ENCODE measurements around the gene ENDOU.

The ENDOU gene

DNA sequence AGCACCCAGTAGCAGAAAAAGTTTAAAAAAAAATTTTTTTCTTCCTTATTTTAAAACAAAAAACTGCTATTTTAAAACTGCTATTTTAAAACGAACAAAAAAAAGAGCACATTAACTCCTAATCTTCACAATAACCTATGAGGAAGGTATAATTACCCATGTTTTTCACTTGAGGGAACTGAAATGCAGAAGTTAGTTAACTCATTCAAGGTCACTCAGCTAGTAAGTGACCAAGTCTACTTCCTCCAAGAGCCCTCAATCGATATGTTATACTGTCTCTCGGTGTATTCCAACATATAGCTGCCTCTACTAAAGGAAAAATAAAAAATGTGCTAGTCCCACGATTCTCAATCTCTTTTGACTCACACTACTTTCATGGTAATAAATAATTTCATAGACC is 27.2 kb downstream of the ENDOU start:
- no peaks in the 10 kb centered on the region for H3K9me3 ChIP-seq (ENCODE audit: insufficient read depth, low read length, severe bottlenecking)
- no peak overlapping the region for H3K4me3 ChIP-seq (ENCODE audit: low read depth in 1 of 2, low read length in 2 of 2)
- peaks cover 4% of the 10 kb centered on the region; the same call in 1 of the 2 replicates for H3K4me1 ChIP-seq (ENCODE audit: insufficient read depth, low read length)
- H3K4me2 ChIP-seq (ENCODE audit: insufficient read depth, low read length): no peak overlapping the region
- no peak overlapping the region for H2AFZ ChIP-seq (ENCODE audit: low read depth, low read length)
- no peaks in the 10 kb centered on the region for H3K27me3 ChIP-seq (ENCODE audit: insufficient read depth, low read length, poor library complexity)
- no peaks in the 10 kb centered on the region for H4K20me1 ChIP-seq (ENCODE audit: insufficient read depth, low read length)
- H3K36me3 ChIP-seq (ENCODE audit: insufficient read depth, low read length): peaks cover 67% of the 10 kb centered on the region
- DNase-seq (no peak), ATAC-seq (ENCODE audit: insufficient read depth, low read depth) (no peak)
- peaks cover 31% of the 10 kb centered on the region for H3K79me2 ChIP-seq (ENCODE audit: insufficient read depth, low read length)
- TF ChIP-seq, protein P1, sequence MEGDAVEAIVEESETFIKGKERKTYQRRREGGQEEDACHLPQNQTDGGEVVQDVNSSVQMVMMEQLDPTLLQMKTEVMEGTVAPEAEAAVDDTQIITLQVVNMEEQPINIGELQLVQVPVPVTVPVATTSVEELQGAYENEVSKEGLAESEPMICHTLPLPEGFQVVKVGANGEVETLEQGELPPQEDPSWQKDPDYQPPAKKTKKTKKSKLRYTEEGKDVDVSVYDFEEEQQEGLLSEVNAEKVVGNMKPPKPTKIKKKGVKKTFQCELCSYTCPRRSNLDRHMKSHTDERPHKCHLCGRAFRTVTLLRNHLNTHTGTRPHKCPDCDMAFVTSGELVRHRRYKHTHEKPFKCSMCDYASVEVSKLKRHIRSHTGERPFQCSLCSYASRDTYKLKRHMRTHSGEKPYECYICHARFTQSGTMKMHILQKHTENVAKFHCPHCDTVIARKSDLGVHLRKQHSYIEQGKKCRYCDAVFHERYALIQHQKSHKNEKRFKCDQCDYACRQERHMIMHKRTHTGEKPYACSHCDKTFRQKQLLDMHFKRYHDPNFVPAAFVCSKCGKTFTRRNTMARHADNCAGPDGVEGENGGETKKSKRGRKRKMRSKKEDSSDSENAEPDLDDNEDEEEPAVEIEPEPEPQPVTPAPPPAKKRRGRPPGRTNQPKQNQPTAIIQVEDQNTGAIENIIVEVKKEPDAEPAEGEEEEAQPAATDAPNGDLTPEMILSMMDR (IDR thresholded peaks at IDR 0.05; ENCODE audit: borderline replicate concordance, extremely low read depth, low read length, poor library complexity, severe bottlenecking): no peak
- no peak for TF ChIP-seq EZH2 (IDR thresholded peaks at IDR 0.05; ENCODE audit: borderline replicate concordance, low read depth, low read length, severe bottlenecking)
- H3K9ac ChIP-seq (ENCODE audit: low read depth, low read length): no peak overlapping the region
- H3K27ac ChIP-seq (ENCODE audit: low read length): no peak overlapping the region

DNA sequence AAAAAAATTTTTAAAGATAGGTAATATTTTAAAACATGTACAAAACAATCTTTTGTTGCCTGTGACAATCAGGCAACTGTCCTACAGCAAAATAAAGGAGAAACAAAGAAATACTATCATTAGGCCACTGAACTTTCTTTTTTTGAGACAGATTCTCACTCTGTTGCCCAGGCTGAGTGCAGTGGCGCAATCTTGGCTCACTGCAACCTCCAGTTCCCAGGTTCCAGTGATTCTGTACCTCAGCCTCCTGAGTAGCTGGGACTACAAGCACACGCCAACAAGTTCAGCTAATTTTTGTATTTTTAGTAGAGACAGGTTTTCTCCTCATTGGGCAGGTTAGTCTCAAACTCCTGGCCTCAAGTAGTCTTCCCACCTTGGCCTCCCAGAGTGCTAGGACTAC is 36.1 kb downstream of the ENDOU start:
- Histone ChIP-seq H2AFZ (ENCODE audit: low read depth, low read length) (no peak overlapping the region), H4K20me1 (ENCODE audit: insufficient read depth, low read length) (no peaks in the 10 kb centered on the region; the same call in 1 of the 2 replicates), H3K27me3 (ENCODE audit: insufficient read depth, low read length, poor library complexity) (no peaks in the 10 kb centered on the region), H3K9me3 (ENCODE audit: insufficient read depth, low read length, severe bottlenecking) (no peaks in the 10 kb centered on the region), H3K27ac (ENCODE audit: low read length) (no peak overlapping the region), H3K4me1 (ENCODE audit: insufficient read depth, low read length) (no peaks in the 10 kb centered on the region), H3K4me3 (ENCODE audit: low read depth in 1 of 2, low read length in 2 of 2) (no peak overlapping the region), H3K36me3 (ENCODE audit: insufficient read depth, low read length) (peaks cover 73% of the 10 kb centered on the region), H3K4me2 (ENCODE audit: insufficient read depth, low read length) (no peak overlapping the region), H3K79me2 (ENCODE audit: insufficient read depth, low read length) (no peaks in the 10 kb centered on the region), H3K9ac (ENCODE audit: low read depth, low read length) (no peak overlapping the region)
- DNase-seq (no peak), ATAC-seq (ENCODE audit: insufficient read depth, low read depth) (no peak)
- TF ChIP-seq EZH2 (IDR thresholded peaks at IDR 0.05; ENCODE audit: borderline replicate concordance, low read depth, low read length, severe bottlenecking): no peak

DNA sequence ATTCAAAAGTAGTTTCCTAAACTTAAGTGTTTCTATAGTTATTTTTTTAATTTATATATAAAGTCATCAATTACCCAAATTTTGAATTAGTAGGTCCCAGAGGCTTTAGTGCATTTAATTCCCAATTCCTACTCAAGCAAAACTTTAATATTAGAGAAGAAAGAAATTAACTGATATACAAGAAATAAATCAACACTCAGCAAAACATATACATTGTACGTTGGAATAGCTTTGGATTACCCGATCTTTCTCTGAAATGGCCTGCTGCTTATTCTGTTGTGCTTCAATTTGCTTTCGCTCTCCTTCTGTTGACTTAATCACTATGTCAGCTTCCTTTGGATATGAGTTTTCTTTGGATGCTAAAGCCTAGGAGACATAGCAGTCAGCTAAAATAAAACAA is 37.7 kb downstream of the ENDOU start:
- TF ChIP-seq, protein P1 (IDR thresholded peaks at IDR 0.05; ENCODE audit: borderline replicate concordance, extremely low read depth, low read length, poor library complexity, severe bottlenecking): no peak
- no peak for TF ChIP-seq EZH2 (IDR thresholded peaks at IDR 0.05; ENCODE audit: borderline replicate concordance, low read depth, low read length, severe bottlenecking)
- Histone ChIP-seq H3K79me2 (ENCODE audit: insufficient read depth, low read length) (no peaks in the 10 kb centered on the region), H2AFZ (ENCODE audit: low read depth, low read length) (no peak overlapping the region), H3K4me2 (ENCODE audit: insufficient read depth, low read length) (no peak overlapping the region), H4K20me1 (ENCODE audit: insufficient read depth, low read length) (no peaks in the 10 kb centered on the region; the same call in 1 of the 2 replicates), H3K4me3 (ENCODE audit: low read depth in 1 of 2, low read length in 2 of 2) (no peak overlapping the region), H3K27me3 (ENCODE audit: insufficient read depth, low read length, poor library complexity) (no peaks in the 10 kb centered on the region), H3K36me3 (ENCODE audit: insufficient read depth, low read length) (peaks cover 66% of the 10 kb centered on the region; the same call in 1 of the 2 replicates), H3K9ac (ENCODE audit: low read depth, low read length) (no peak overlapping the region), H3K4me1 (ENCODE audit: insufficient read depth, low read length) (no peaks in the 10 kb centered on the region), H3K9me3 (ENCODE audit: insufficient read depth, low read length, severe bottlenecking) (no peaks in the 10 kb centered on the region), H3K27ac (ENCODE audit: low read length) (no peak overlapping the region)
- ATAC-seq (ENCODE audit: insufficient read depth, low read depth): no peak
- DNase-seq: no peak

DNA sequence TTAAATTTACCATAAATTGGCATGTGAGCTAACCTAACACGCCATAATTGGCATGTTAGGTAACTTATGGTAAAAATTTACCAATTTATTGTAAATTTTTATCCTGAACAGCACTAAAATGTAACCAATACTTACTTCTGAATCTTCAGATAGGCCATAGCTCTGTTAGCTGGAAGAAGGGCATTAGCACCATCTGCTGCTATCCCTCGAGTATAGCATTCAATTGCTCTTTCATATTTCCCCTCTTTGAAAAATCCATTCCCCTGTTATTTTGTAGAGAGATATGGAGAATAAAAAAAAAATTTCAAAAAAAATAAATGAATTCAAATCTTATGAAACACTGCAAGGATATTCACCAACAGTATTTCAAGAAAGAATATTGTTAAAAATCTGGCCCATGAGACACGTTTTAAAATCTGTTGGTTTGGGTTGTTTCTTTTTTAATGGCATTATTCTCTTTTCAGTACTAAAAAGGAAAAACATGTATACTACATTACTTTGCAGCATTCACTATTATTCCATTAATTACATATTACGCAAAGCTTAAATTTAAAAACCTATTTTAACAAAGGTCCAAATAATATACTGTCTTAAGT is 38.5 kb downstream of the ENDOU start:
- Histone ChIP-seq H3K4me3 (ENCODE audit: low read depth in 1 of 2, low read length in 2 of 2) (no peak overlapping the region), H3K4me1 (ENCODE audit: insufficient read depth, low read length) (no peaks in the 10 kb centered on the region), H3K27ac (ENCODE audit: low read length) (no peak overlapping the region), H4K20me1 (ENCODE audit: insufficient read depth, low read length) (no peaks in the 10 kb centered on the region; the same call in 1 of the 2 replicates), H3K4me2 (ENCODE audit: insufficient read depth, low read length) (no peak overlapping the region), H3K27me3 (ENCODE audit: insufficient read depth, low read length, poor library complexity) (no peaks in the 10 kb centered on the region), H3K79me2 (ENCODE audit: insufficient read depth, low read length) (no peaks in the 10 kb centered on the region), H2AFZ (ENCODE audit: low read depth, low read length) (no peak overlapping the region), H3K9ac (ENCODE audit: low read depth, low read length) (no peak overlapping the region), H3K9me3 (ENCODE audit: insufficient read depth, low read length, severe bottlenecking) (no peaks in the 10 kb centered on the region), H3K36me3 (ENCODE audit: insufficient read depth, low read length) (peaks cover 58% of the 10 kb centered on the region; the same call in 1 of the 2 replicates)
- peak; percentile 30 for DNase-seq
- TF ChIP-seq EZH2 (IDR thresholded peaks at IDR 0.05; ENCODE audit: borderline replicate concordance, low read depth, low read length, severe bottlenecking): no peak
- TF ChIP-seq, protein P1 (IDR thresholded peaks at IDR 0.05; ENCODE audit: borderline replicate concordance, extremely low read depth, low read length, poor library complexity, severe bottlenecking): peak; percentile 66
- peak; percentile 73; the same call in 2 of the 3 replicates for ATAC-seq (ENCODE audit: insufficient read depth, low read depth)
